MM.1S (cell line): ENCODE results near the gene MDGA2.

Experiments used
- CTCF ChIP-seq: fragments of 300-600 bp; sonication (generic); IDR thresholded peaks from 2 replicates; pipeline ENCODE4 v1.5.1; 2016; ENCODE audit warnings: antibody characterized with exemption, low read length, mixed read lengths
- EZH2 ChIP-seq: fragments of 300-600 bp; sonication (generic); optimal IDR thresholded peaks from 2 replicates; pipeline ENCODE3; 2017; ENCODE audit warnings: low read depth, mild to moderate bottlenecking, antibody characterized with exemption, low read length, mixed read lengths

- TF ChIP-seq CTCF (no peak), EZH2 (no peak)
Measured at GRCh38 chr14:47674148-47674542, 1.3 kb downstream of the MDGA2 start.
